HepG2 (cell line): ENCODE measurements around the gene ADAMTSL4. TPM values are rescaled to one million over a fixed set of nuclear protein-coding genes. Genes with fewer than 3 reads are reported as not detected.

ENCODE experiments used
- CSRNP2 ChIP-seq: sonication (generic); formaldehyde crosslinking; conservative IDR thresholded peaks from 2 replicates; pipeline ENCODE4 v1.8.0; 2022; ENCODE audit warnings: low read depth, missing genetic modification reagents
- DMAP1 ChIP-seq: IDR thresholded peaks from 2 replicates; pipeline ENCODE4 v1.6.1; 2016
- DR1 ChIP-seq: sonication (generic); formaldehyde crosslinking; IDR thresholded peaks from 2 replicates; pipeline ENCODE4 v1.8.0; 2021; ENCODE audit warnings: mild to moderate bottlenecking, missing genetic modification reagents, inconsistent platforms
- HMGA1 ChIP-seq: sonication (generic); formaldehyde crosslinking; conservative IDR thresholded peaks from 2 replicates; pipeline ENCODE4 v1.4.0; 2020; ENCODE audit warnings: missing genetic modification reagents
- KDM2A ChIP-seq: sonication (generic); formaldehyde crosslinking; IDR thresholded peaks from 2 replicates; pipeline ENCODE4 v1.4.0; 2020; ENCODE audit warnings: low read depth, missing genetic modification reagents, borderline replicate concordance
- KIAA2018 ChIP-seq: sonication (generic); formaldehyde crosslinking; IDR thresholded peaks from 2 replicates; pipeline ENCODE4 v1.5.0; 2020; ENCODE audit warnings: mild to moderate bottlenecking, missing genetic modification reagents, borderline replicate concordance
- KLF16 ChIP-seq, 2 experiments: sonication (generic) in 1 of 2; formaldehyde crosslinking in 1 of 2; IDR thresholded peaks; 2 replicates each; pipeline versions ENCODE4 v1.6.1 to v1.8.0; 2016 to 2023; ENCODE audit warnings: missing genetic modification reagents in 2 of 2, missing compliant biosample characterization in 1 of 2
- POLR2G ChIP-seq: fragments of 200-400 bp; formaldehyde crosslinking; IDR thresholded peaks from 2 replicates; pipeline ENCODE4 v1.6.1; 2018; ENCODE audit warnings: mild to moderate bottlenecking, low read depth, low read length, moderate library complexity
- PREB ChIP-seq: sonication (generic); formaldehyde crosslinking; IDR thresholded peaks from 2 replicates; pipeline ENCODE4 v1.4.0; 2020; ENCODE audit warnings: missing genetic modification reagents
- PRMT3 ChIP-seq: sonication (generic); formaldehyde crosslinking; IDR thresholded peaks from 2 replicates; pipeline ENCODE4 v1.8.1; 2022; ENCODE audit warnings: low read depth, mild to moderate bottlenecking, moderate library complexity, missing genetic modification reagents, borderline replicate concordance
- RXRB ChIP-seq: IDR thresholded peaks from 2 replicates; pipeline ENCODE4 v1.6.1; 2016; ENCODE audit warnings: borderline replicate concordance, missing genetic modification reagents, missing compliant biosample characterization
- TBL1XR1 ChIP-seq: fragments of 150-350 bp; IDR thresholded peaks from 2 replicates; pipeline ENCODE4 v1.6.1; 2014; ENCODE audit warnings: borderline replicate concordance, low read length; ENCODE audit not compliant: partially characterized antibody
- TOE1 ChIP-seq: sonication (generic); formaldehyde crosslinking; IDR thresholded peaks from 2 replicates; pipeline ENCODE4 v1.4.0; 2020; ENCODE audit warnings: mild to moderate bottlenecking, missing genetic modification reagents
- ZBTB1 ChIP-seq: sonication (generic); formaldehyde crosslinking; IDR thresholded peaks from 2 replicates; pipeline ENCODE4 v1.4.0; 2020; ENCODE audit warnings: missing genetic modification reagents, borderline replicate concordance
- ZNF552 ChIP-seq: sonication (generic); formaldehyde crosslinking; IDR thresholded peaks from 2 replicates; pipeline ENCODE4 v1.9.0; 2022; ENCODE audit warnings: missing genetic modification reagents, mild to moderate bottlenecking, borderline replicate concordance
- ZNF563 ChIP-seq: sonication (generic); formaldehyde crosslinking; IDR thresholded peaks from 2 replicates; pipeline ENCODE4 v1.8.0; 2022; ENCODE audit warnings: mild to moderate bottlenecking, moderate library complexity, missing genetic modification reagents
- ZNF629 ChIP-seq: sonication (generic); formaldehyde crosslinking; conservative IDR thresholded peaks from 2 replicates; pipeline ENCODE4 v1.5.0; 2020; ENCODE audit warnings: missing genetic modification reagents
- ZNF790 ChIP-seq: sonication (generic); formaldehyde crosslinking; IDR thresholded peaks from 2 replicates; pipeline ENCODE4 v1.8.0; 2022; ENCODE audit warnings: missing genetic modification reagents, mild to moderate bottlenecking, borderline replicate concordance
- ZSCAN29 ChIP-seq: sonication (generic); formaldehyde crosslinking; conservative IDR thresholded peaks from 2 replicates; pipeline ENCODE4 v1.4.0; 2020; ENCODE audit warnings: mild to moderate bottlenecking, missing genetic modification reagents
- polyA plus RNA-seq, 8 experiments: library from polyadenylated mRNA; depleted of rRNA in 3 of 8; stranded (reverse) in 7 of 8; unstranded in 1 of 8; fragments of >200 nt; fragmentation: Illumina TruSeq in 4 of 8; extraction: Trizol in 4 of 8; gene quantifications; 2 replicates each; pipeline versions ENCODE4 v1.2.1 to v1.2.3, GENCODE V29; 2011 to 2016; ENCODE audit warnings: low read depth in 4 of 8, missing spikeins in 1 of 8, mixed read lengths in 1 of 8; ENCODE audit not compliant: insufficient read depth in 1 of 8
- total RNA-seq, 5 experiments: library from RNA; depleted of rRNA; stranded (reverse); fragments of >200 nt; fragmentation: Illumina TruSeq; extraction: Trizol; gene quantifications; 2 replicates each; pipeline ENCODE4 v1.2.3, GENCODE V29; 2016; ENCODE audit warnings: low read depth in 1 of 5

Gene ADAMTSL4
- total and polyA plus RNA-seq, 2 of the 13 experiments (the other 11 are each of a cell fraction or from before 2014, with no cell fraction given), result 3.9 to 16.4 TPM

GRCh38 chr1:150515328-150516049 is 33.7 kb upstream of the ADAMTSL4 start, which contains the start of gene FALEC (continued):
- TF ChIP-seq ZSCAN29 (CRISPR knock-in tag) (no peak), DR1 (no peak), RXRB (CRISPR knock-in tag) (0 out of 2 replicates have a peak, but pooled peaks have one; percentile 9), KIAA2018 (CRISPR knock-in tag) (no peak), DMAP1 (CRISPR knock-in tag) (peak; percentile 63; the same call in 1 of the 2 replicates), KDM2A (CRISPR knock-in tag) (peak; percentile 22; the same call in 1 of the 2 replicates), ZBTB1 (no peak), PRMT3 (no peak), ZNF563 (CRISPR knock-in tag) (peak; percentile 81), ZNF790 (CRISPR knock-in tag) (no peak), KLF16 (CRISPR knock-in tag; IDR thresholded peaks at IDR 0.05) (peak in 1 of 2 experiments; percentile 35; a peak in 1 of 4 replicates), POLR2G (peak; percentile 71), TOE1 (CRISPR knock-in tag) (no peak), PREB (CRISPR knock-in tag) (no peak), ZNF552 (peak; percentile 26; the same call in 1 of the 2 replicates), CSRNP2 (no peak), TBL1XR1 (no peak), ZNF629 (CRISPR knock-in tag) (peak; percentile 28; the same call in 1 of the 2 replicates), HMGA1 (CRISPR knock-in tag) (no peak)
